Ishikawa (cell line): ENCODE results near the gene TADA2A.

Source experiments
- CEBPB ChIP-seq: IDR thresholded peaks from 2 replicates; pipeline ENCODE4 v1.6.1; 2012
- CREB1 ChIP-seq: IDR thresholded peaks from 2 replicates; pipeline ENCODE4 v1.6.1; 2012; ENCODE audit warnings: low read depth
- EP300 ChIP-seq: IDR thresholded peaks from 2 replicates; pipeline ENCODE4 v1.6.1; 2012; ENCODE audit warnings: borderline replicate concordance
- NFIC ChIP-seq: IDR thresholded peaks from 2 replicates; pipeline ENCODE4 v1.6.1; 2012

DNA sequence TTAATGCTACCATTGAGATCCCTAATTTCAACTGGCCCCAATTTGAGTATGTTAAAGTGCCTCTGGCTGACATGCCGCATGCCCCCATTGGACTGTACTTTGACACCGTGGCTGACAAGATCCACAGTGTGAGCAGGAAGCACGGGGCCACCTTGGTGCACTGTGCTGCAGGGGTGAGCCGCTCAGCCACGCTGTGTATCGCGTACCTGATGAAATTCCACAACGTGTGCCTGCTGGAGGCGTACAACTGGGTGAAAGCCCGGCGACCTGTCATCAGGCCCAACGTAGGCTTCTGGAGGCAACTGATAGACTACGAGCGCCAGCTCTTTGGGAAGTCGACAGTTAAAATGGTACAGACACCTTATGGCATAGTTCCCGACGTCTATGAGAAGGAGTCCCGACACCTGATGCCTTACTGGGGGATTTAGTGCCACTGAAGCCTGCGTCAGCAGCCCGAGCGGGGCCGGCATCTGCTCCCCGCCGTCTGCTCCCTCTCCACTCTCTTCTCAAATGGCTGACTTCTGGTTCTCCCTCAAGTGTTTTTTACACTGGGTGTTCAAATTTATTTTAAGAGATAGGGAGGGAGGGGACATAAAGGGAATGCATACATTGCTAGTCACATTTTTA lies 105.9 kb downstream of the TADA2A start:
- TF ChIP-seq NFIC (no peak), CREB1 (no peak), EP300 (no peak), CEBPB (no peak)
